GM18507 (cell line): ENCODE data around the gene TTC29.

Source experiments
- DNase-seq: peaks from one replicate; pipeline ENCODE4 v3.0.0; 2011; ENCODE audit warnings: low read depth; ENCODE audit not compliant: insufficient read length; ENCODE audit errors: extremely low spot score
- FAIRE-seq: peaks from 2 replicates; lab custom pipeline; 2011; peaks lifted over from hg19 to GRCh38; lab: Jason Lieb, UNC

The TTC29 gene, protein sequence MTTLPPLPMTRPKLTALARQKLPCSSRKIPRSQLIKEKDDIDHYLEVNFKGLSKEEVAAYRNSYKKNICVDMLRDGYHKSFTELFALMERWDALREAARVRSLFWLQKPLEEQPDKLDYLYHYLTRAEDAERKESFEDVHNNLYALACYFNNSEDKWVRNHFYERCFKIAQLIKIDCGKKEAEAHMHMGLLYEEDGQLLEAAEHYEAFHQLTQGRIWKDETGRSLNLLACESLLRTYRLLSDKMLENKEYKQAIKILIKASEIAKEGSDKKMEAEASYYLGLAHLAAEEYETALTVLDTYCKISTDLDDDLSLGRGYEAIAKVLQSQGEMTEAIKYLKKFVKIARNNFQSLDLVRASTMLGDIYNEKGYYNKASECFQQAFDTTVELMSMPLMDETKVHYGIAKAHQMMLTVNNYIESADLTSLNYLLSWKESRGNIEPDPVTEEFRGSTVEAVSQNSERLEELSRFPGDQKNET

DNA sequence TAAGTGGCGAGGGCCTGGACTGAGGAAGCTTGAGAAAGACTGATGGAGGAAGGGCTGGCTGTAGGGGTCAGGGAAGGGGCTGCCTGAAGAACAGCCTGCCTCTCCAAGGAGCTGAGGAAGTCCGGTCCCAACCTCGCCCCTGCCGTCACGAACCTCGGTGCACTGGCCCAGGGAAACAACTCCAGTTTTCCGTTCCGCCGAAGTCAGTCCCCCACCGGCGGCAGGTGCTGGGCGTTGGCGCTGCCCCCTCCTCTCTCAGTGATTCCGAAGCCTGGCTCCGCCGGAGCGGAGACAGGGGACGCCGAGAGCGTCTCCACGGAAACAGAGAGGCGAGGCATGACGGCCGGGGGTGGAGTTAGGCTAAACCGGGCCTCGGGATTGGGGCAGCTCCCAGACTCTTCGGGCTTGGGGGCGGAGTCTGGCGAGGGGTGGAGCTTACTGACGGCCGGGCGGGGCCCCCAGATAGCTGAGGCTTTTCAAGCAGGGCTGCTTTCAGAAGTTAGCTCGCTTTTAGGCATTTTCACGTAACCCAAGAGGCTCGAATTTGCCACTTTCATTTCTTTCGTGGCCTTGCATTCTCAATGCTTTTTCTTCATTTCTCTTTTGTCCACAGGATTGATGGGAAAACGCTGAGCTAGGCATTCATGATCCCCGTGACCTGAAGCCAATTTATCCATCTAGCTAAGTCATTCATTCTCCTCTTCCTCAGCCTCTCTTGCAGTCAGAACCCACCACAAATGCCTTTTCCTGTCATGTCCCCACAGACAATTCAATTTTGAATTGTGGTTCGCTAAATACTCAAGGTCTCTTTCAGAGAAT is at the start of gene TTC29:
Gene TTC29 (minus strand): TSS at position 309 of the 819 bp plus-strand sequence. CDS start 5,969 bp downstream, outside the sequence.
- FAIRE-seq (peak; percentile 93), DNase-seq (peak; percentile 70)

- DNase-seq (no peak), FAIRE-seq (no peak)
Observed at GRCh38 chr4:146981651-146982050, 36.0 kb upstream of the TTC29 start.

- no peak for FAIRE-seq
- no peak for DNase-seq
Observed at GRCh38 chr4:146978641-146979040, 33.0 kb upstream of the TTC29 start.

DNA sequence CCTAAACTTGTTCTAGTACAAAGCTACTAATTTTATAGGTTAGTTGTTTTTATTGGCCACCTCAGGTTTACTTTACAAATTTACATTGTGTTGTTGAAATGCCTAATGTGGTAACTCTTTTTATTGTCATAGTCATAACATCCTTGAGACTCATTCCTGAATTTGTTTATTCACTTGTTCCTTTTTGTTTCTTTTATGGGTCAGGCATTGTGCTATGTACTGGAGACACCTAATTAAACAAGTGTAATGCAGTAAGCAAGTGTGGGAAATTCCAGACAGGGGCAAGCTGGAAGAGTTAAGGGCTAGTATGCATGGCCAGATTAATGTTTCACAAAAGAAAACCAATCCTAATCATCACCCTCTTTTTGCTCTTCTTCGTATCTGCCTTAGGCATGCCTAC is 30.5 kb upstream of the TTC29 start:
- no peak for DNase-seq
- no peak for FAIRE-seq

DNA sequence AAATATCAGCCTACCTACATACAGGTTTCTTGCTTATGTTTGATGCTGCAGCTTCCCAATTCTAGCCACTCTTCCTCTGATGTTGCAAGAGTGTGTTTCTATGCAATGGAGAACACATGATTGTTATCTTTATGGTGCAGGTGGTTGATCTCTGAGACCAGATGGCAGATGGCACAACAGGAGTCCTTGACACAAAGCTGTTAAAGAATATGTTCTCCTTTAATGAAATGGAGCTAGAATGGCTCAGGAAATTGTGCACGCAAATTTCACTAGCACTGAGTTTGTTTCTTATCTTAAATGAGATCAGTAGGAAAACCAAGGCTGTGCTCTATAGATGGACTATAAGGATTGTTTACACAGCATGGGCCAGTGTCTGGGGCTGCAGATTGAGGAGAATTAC is 29.9 kb upstream of the TTC29 start:
- FAIRE-seq (no peak), DNase-seq (no peak)

DNA sequence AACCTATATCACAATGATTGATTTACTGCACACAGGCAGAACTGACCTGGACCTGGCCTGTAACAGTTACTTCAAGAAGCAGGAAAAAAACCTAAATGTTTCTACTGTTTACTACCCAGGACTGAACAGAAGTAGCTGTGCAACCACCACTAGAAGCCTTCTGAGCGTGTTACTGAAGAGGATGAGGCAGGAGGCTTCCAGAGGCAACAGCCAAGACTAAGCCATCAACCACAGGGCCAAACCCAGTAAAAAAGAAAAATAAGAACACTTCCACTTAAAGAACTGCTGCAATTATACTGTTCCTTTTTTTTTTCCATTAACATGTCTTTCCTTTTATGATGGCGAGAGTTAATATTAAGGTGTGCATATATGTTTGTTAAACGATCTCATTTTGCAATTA is 29.4 kb upstream of the TTC29 start:
- DNase-seq = no peak
- no peak for FAIRE-seq

DNA sequence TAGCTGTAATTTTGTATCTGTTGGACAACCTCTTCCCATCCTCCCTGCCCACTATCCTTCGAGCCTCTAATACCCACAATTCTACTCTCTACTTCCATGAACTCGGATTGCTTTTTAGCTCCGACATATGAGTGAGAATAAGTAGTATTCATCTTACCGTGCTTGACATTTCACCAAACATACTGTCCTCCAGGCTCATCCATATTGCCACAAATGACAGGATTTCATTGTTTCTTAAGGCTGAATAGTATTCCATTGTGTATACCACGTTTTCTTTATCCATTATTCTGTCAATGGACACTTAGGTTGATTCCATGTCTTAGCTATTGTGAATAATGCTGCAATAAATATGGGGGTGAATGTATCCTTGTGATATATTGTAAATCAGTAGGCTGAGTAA is 26.4 kb upstream of the TTC29 start:
- FAIRE-seq (no peak), DNase-seq (no peak)

DNA sequence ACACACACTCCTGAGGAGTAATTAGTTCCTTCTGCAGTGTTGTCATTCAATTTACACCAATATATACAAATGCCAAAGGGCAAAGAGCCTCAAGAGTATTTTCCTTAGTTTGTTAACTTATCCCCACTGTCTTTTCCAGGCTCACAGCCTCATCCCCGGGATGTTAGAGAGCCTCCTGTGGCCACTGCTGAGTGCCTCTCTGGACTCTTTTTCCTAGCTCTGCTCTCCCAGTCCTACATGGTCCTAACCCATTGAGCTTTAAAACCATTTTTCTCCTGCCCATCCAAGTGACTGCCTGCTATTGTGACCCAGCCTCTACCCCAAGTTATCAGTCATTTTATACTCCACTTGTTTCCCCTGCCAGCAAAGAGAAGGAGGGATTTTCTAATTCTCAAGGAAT is 23.5 kb upstream of the TTC29 start:
- no peak for FAIRE-seq
- DNase-seq = no peak

GRCh38 chr4:146960634-146961033 is 15.0 kb upstream of the TTC29 start:
- FAIRE-seq = no peak
- DNase-seq = no peak

- no peak for FAIRE-seq
- DNase-seq = no peak
Observed at GRCh38 chr4:146959692-146960091, 14.0 kb upstream of the TTC29 start.

DNA sequence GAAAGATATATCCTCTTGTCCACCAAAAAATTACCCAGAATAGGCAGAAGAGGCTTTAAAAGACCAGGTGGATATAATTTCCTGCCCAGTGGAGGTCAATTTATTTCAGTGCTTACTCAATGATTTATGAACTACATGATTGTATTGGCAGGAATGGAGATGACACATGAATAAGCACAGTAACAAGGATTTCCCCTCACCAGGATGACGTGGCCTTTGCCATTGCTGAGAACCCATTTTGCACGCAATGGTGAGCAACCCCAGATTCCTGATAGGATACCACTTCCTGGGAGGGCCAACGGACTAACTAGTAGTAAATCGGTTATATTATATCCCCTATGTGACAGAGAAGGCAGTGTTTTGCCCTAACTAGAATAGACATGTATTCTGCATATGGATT is 11.6 kb upstream of the TTC29 start:
- no peak for DNase-seq

GRCh38 chr4:146952896-146953295 is 7.2 kb upstream of the TTC29 start:
- FAIRE-seq (no peak), DNase-seq (no peak)

More for the DNA sequence above, 11.6 kb upstream of the TTC29 start:
- FAIRE-seq = no peak

- FAIRE-seq (no peak), DNase-seq (no peak)
Observed at GRCh38 chr4:146949559-146949958, 3.9 kb upstream of the TTC29 start.

DNA sequence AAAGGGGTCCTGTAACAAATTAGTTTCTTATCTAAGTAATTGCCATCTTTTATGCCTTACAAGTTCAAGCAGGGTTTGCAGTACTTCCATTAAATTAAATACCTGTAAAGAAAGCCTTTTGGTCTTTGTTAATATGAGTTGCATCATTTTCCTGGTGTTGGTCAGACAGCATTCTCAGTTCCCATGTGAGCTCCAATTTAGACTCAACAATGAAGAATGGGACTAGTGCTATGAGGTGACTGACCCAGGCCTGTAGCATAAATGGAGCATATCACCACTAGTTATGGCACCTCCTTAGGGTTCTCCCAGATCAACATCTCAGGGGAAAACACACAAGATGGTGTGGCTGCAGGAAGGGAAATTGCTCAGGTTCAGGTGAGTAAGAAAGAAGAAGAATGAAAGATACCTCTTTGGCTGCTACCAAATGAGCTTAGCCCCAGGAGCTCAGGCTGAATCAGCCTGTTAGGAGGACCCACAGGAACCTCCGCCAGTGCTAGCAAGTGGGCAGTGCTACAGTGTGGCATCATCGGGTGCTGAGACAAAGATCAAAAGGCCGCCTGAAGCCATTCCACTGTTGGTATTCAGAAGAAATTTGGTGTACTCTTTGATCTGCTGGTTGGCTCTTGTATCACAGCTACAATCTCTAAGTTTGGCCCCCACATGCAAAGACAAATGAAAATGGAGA is 1.8 kb downstream of the TTC29 start:
- no peak for FAIRE-seq

GRCh38 chr4:146932116-146932515 is 13.5 kb downstream of the TTC29 start:
- no peak for FAIRE-seq

More for the DNA sequence above, 1.8 kb downstream of the TTC29 start:
- DNase-seq = no peak

GRCh38 chr4:146930673-146931072 is 15.0 kb downstream of the TTC29 start:
- no peak for FAIRE-seq

More at GRCh38 chr4:146932116-146932515, 13.5 kb downstream of the TTC29 start:
- DNase-seq = no peak

GRCh38 chr4:146927695-146928094 is 18.0 kb downstream of the TTC29 start:
- FAIRE-seq = no peak
- DNase-seq = no peak

More at GRCh38 chr4:146930673-146931072, 15.0 kb downstream of the TTC29 start:
- no peak for DNase-seq

DNA sequence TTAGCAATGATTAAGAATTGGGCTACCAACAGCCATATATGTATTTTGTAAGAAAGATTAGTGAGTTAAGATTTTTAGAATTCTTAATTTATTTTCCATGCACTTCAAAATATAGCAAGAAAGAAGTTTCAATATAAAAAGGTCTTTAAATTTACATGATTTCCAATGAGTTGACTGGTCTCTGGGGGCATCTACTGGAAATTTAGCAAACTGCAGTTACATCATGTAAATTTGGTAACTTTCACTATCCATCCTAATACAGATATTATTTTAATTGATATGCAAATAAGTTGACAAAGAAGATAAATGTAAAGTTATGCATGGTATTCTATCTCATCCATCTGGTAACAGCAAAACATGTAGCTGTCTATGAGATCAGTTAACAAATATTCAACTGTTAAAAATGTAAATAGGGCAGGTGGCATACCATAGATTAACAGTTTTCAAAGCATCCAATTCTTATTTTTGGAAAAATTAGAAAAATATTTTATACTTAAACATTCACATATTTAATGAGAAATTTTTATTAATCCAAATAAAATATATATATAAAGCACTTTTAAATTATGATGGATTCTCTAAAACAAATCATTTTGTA is 29.1 kb downstream of the TTC29 start:
- FAIRE-seq (peak; percentile 78), DNase-seq (no peak)

DNA sequence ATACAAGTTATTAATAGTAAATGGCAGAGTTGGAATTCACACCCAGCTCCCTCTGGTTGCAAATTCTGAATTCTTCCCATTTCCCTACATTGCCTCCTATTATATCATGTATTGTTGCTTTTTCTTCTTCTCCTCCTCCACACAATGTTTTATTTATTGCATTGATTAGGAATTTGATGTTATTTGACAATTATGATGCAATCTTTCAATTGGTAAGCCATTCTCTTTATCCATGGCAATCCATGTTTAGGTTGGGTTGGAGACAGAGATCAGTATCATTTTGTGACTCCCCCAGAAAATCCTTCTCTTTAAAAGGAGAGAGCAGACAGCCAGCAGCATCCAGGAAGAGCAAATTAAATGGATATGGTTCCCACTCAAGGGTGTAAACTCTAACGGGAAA is 30.5 kb downstream of the TTC29 start:
- no peak for FAIRE-seq
- DNase-seq = no peak

GRCh38 chr4:146900295-146900694 is 45.4 kb downstream of the TTC29 start:
- FAIRE-seq (no peak), DNase-seq (no peak)
